GM10248 (cell line): ENCODE measurements around the gene C14orf119.

Experiments used
- CTCF ChIA-PET: fragments of 300-600 bp; sonication (Branson Sonifier 250); formaldehyde crosslinking; extraction: SDS; loops from one replicate; lab custom pipeline; 2021; ENCODE audit warnings: antibody characterized with exemption; lab: Yijun Ruan, JAX
- POLR2A ChIA-PET: fragments of 350-650 bp; sonication (Branson Sonifier 250); formaldehyde crosslinking; extraction: SDS; loops from one replicate; lab custom pipeline; 2020; ENCODE audit warnings: antibody characterized with exemption; lab: Yijun Ruan, JAX
- DNase-seq: peaks from one replicate; pipeline ENCODE4 v3.0.0; 2012; ENCODE audit errors: extremely low spot score
- TF ChIP-seq, protein P1 (sequence below): IDR thresholded peaks from 2 replicates; pipeline ENCODE4 v1.5.1; 2012; ENCODE audit warnings: mild to moderate bottlenecking, low read depth; ENCODE audit errors: extremely low read depth, missing control alignments, control extremely low read depth

Gene C14orf119

DNA sequence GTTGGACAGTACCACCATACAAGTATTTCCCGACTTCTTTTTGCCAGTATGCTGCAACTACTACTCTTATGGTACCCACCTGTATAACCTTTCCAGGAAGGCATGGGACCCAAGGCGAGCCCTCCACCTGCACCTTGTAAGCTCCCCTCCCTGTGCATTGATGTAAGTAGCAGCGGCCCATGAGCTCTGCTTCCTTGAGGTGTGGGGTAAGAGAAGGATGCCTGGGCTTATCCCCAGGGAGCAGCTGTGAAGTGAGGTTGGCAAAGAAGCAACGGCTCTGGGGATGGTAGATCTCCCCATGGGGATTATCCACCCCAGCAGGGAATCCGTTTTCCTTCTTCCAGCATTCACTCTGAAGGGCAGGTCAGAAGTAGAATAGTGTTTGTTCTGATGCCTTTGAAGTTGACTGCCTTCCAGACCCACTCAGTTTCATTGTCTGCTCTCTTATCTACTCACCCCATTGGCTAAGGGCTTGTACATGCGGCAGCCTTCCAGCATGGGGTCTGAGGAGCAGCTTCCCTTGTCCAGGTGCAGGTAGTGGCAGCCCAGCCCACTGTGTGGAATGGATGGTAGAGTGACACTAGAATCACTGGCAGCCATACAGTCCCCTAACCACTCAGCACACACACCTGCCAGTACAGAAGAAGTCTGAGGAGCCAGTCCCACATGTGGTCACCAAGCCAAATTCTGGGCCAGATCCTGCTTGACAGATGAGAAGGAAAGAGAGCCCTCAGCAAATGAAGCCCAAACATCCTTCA lies 6.1 kb downstream of the C14orf119 start:
- TF ChIP-seq, protein P1, sequence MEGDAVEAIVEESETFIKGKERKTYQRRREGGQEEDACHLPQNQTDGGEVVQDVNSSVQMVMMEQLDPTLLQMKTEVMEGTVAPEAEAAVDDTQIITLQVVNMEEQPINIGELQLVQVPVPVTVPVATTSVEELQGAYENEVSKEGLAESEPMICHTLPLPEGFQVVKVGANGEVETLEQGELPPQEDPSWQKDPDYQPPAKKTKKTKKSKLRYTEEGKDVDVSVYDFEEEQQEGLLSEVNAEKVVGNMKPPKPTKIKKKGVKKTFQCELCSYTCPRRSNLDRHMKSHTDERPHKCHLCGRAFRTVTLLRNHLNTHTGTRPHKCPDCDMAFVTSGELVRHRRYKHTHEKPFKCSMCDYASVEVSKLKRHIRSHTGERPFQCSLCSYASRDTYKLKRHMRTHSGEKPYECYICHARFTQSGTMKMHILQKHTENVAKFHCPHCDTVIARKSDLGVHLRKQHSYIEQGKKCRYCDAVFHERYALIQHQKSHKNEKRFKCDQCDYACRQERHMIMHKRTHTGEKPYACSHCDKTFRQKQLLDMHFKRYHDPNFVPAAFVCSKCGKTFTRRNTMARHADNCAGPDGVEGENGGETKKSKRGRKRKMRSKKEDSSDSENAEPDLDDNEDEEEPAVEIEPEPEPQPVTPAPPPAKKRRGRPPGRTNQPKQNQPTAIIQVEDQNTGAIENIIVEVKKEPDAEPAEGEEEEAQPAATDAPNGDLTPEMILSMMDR: no peak
- ChIA-PET CTCF (interaction anchor here (0.9 to 4.5 kb wide), 5 partner anchors 15 to 279 kb away, joined by 3 to 27 read pairs (median 3); no protein-coding TSS in a partner anchor), POLR2A (no interaction called here)
- DNase-seq: no peak

DNA sequence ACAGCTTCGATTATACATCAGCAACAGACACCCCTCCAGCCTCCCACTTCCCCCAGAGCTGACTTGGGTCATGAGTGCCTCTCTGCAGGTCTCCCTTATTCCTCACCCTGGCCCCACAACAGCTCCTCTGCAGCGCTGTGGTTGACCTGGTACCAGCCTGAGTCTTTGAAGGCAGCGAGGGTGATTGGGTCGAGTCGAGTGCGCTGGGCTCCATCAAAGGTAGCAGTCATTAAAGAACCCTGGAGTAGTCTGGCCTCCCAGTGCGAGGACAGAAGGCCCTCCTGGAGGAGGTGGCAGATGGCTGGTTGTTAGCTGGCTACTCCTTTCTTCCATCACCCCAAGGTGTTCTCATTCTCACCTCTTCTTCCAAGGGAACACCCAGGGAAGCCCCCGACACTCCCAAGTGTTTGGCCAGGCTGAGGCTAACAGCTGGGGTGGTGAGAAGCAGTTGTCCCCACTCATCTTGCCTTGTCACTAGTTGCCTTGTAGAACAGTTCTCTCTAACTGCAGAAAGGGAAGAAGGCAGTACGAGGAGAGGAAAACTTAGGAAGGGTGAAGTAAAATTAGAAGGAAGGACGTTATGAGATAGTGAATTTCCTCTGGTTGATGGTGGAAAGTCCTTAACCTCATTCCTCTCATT lies 6.8 kb downstream of the C14orf119 start:
- ChIA-PET CTCF (interaction anchor here (0.9 to 4.5 kb wide), 4 partner anchors 16 to 33 kb away, joined by 3 to 27 read pairs (median 4); no protein-coding TSS in a partner anchor), POLR2A (no interaction called here)
- TF ChIP-seq, protein P1: no peak
- DNase-seq: no peak

DNA sequence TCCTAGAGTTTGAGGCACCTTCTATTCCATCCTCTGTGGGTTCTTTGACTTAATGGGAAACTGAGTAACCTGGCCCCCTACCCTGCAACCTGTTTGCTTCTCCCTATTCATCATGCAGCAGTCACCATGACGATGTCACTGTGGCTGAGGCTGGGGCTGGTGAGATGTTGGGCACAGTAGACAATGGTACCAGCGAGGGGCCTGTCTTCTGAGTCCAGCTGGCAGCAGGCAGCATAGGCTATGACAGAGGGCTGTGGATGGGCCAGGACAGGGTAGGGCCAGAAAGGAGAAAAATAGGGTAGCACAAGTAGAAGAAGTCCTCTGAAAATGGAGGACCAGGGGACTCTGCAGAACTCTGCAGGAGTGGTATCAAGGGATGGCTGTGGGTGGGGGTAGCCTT lies 7.5 kb downstream of the C14orf119 start:
- ChIA-PET CTCF (interaction anchor here (0.9 to 4.5 kb wide), 4 partner anchors 18 to 118 kb away, joined by 4 to 27 read pairs (median 6); no protein-coding TSS in a partner anchor), POLR2A (no interaction called here)
- TF ChIP-seq, protein P1: no peak
- no peak for DNase-seq

DNA sequence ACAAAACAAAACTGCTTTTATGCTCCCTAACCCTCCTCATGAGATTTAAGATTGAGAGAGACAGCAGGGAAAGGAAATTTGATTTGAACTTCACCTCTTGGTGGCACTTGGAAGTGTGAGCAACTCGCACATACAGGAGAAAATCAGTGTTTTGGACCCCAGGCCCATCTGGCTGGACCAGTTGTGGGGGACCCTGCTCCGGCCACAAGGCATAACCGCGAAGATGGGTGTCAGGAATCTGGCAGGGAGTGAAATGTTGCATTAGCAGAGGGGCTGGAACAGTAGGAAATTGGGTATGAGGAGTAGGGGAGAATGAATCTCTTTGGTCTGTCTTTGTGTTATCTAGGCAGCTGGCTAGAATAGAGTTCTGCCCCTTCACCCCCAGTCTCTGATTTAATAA lies 8.3 kb downstream of the C14orf119 start:
- TF ChIP-seq, protein P1: no peak
- ChIA-PET POLR2A (no interaction called here), CTCF (interaction anchor here (1.9 kb wide), 1 partner anchor 118 kb away, joined by 7 read pairs; no protein-coding TSS in a partner anchor)
- no peak for DNase-seq

DNA sequence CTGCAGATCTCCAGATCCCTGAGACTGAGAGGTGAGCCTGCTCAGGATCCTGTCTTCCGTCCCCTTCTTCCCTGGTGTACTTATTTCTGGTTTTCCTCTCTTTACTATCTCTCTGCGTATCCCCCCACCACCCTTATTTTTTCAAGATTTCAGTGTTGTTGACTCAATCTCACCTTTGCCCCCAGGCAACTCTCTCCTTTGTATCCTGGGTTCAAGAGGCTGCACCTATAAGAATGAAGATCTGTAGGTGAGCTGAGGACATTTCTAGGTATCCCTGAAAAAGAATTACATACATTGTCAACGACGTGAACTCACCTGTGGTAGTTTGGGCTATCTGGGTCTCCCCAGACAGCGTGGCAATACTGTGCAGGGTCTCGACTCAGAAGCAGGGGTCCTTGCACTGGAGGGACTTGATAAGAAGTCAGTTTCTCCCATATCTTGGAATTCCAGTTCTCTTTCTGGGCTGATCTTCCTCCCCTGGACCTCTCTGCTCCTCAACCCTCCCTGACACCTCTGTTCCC lies 8.8 kb downstream of the C14orf119 start:
- DNase-seq: no peak
- TF ChIP-seq, protein P1: no peak
- CTCF ChIA-PET: interaction anchor here (1.9 kb wide), 1 partner anchor 119 kb away, joined by 7 read pairs; no protein-coding TSS in a partner anchor
- POLR2A ChIA-PET: interaction anchor here (0.5 kb wide), 1 partner anchor 73 kb away, joined by 3 read pairs; no protein-coding TSS in a partner anchor

DNA sequence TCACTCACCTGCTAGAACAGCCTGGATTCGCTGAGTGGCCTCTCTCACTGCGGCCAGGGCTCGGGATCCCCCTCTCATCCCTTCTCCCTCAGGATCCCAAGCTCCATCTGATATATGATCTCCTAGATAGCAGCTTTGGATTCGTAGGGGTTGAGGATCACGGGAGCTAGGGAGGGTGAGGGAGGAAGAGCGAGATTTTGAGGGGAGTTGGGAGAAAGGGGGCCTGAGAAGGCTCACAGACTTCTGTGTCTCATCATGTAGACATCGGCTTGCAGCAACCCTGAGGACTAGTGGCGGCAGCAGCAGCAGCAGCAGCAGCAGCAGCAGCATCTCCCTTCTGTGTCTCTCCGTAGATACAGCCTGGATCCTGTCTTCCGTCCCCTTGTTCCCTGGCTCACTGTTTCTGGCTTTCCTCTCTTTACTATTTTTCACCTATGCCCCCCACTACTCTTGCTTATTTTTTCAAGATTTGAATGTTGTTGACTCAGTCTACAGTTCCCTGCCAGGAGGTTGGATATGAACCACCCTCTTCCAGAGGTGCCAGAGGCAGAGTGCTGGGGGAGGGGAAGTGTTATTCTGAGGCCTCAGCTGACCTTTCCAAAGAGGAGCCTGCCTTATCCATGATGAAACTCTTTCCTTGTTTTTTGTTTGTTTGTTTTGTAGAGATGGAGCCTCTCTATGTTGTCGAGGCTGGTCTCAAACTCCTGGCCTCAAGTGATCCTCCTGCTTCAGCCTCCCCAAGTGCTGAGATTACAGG lies 9.5 kb downstream of the C14orf119 start, which contains the start of gene CIROP:
TSS of gene CIROP (minus strand) at position 399 of the 757 bp plus-strand sequence. CDS start at position 330, 69 bp downstream.
- CTCF ChIA-PET: interaction anchor here (1.9 kb wide), 1 partner anchor 120 kb away, joined by 7 read pairs; no protein-coding TSS in a partner anchor
- POLR2A ChIA-PET: interaction anchor here (0.5 kb wide), 1 partner anchor 72 kb away, joined by 3 read pairs; no protein-coding TSS in a partner anchor
- DNase-seq: no peak
- TF ChIP-seq, protein P1: no peak
